Kidney tubule cell (primary cell): ENCODE measurements around the gene PANK1.

ENCODE experiments used
- DNase-seq: peaks from one replicate; pipeline ENCODE4 v3.0.0-alpha.2; 2018; ENCODE audit warnings: low spot score

Gene PANK1

DNA sequence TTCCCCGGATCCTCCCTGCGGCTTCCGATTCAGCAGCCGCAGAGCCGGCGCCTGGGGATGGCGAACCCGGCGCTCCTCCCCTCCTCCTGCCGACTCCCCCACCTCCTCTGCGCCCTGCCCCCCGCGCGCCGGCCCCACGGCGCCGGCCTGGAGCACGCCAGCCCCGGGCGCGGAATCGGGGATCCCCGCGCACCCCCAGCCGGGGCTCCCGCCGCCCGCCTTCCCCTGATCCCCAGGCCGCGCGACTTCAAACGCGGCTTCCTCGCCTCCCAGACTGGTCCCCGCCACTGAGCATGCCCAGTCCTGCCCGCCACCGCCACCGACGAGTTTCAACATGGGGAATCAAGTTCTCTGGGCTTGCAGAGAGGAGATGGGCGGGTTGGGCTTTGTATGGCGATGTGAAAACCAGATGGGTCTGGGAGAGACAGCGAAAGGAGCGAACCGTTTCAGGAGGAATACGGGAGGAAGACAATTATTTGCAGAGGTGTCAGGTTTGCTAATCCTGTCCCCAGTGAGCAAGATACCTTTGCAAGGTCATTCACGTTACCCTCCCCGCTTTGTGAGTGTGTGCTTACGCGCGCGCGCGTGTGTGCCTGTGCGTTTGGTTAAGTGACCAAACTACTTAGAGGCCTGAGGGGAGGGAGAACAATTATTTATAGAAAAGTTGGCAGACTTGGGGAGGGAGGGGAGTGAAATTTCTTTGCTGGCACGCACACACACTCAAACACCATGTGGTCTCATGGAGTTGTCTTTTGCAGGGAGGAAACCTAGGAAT is at the start of gene PANK1:
TSS of gene PANK1 (minus strand) at position 276 of the 775 bp plus-strand sequence. CDS start 351 bp downstream, outside the sequence.
- peak; percentile 78 for DNase-seq

- no peak for DNase-seq
These were observed 48.1 kb upstream of the PANK1 start for GRCh38 chr10:89693176-89693575.

DNA sequence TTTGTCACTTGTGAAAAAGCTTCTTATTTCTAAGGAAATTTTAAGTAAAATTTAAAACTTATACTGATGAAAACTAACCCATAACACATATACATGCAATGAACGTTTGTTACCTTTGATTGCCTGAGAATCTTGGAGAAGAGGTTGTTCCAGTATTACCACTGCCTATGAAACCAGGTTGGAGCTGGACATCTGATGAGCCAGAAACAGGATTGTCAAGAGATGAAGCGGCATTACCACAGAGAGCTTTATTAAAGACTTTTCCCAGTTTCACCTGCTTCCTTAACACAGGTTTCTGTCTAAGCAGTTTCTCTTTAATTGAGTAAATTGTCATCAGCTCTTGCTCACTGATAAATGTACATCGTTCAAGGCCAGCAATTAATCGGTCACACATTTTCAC is 47.4 kb upstream of the PANK1 start:
- DNase-seq: no peak

GRCh38 chr10:89690027-89690426 is 45.0 kb upstream of the PANK1 start:
- no peak for DNase-seq

DNA sequence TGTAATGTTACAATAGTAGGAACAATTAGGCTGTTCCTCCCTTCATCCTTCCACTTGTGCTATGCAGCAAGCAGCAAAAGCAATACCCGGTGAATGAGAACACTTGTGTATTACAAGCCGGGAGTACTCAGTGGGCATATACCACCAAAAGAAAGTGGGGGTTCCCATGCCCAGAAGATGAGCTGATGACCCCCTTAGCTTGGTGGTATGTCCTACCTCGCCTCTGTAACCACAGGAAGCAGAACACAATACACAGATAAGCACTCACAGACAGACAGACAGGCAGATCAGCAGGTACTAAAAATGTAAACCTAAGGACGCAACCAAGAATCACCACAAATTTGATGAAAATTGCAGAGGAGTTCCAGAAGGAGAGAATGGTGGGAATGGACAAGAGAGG is 40.9 kb upstream of the PANK1 start:
- no peak for DNase-seq

- DNase-seq: peak; percentile 15
These were observed 39.6 kb upstream of the PANK1 start for GRCh38 chr10:89684604-89685003.

GRCh38 chr10:89683883-89684282 is 38.8 kb upstream of the PANK1 start:
- DNase-seq: no peak

- peak; percentile 72 for DNase-seq
These were observed 34.9 kb upstream of the PANK1 start for GRCh38 chr10:89679986-89680385.

GRCh38 chr10:89677341-89677740 is 32.3 kb upstream of the PANK1 start:
- DNase-seq: no peak

DNA sequence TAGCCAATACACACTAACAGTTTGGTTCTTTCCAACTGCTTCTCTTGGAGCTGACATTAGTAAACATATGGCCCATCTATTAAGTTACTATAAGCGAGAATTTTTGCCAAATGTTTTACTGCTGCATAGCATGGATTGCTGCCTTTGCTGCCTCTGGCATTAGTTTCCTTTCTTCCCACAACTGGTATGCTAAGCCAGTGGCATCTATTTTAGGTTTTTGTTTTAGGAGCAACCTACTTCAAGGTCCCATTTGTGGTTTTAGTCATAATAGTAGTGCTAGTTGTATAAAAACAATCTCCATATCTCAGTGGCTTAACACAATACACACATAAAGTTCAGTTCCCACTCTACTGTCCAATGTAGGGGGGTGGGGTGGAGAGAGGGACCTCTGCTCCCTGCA is 25.9 kb upstream of the PANK1 start:
- DNase-seq: no peak

DNA sequence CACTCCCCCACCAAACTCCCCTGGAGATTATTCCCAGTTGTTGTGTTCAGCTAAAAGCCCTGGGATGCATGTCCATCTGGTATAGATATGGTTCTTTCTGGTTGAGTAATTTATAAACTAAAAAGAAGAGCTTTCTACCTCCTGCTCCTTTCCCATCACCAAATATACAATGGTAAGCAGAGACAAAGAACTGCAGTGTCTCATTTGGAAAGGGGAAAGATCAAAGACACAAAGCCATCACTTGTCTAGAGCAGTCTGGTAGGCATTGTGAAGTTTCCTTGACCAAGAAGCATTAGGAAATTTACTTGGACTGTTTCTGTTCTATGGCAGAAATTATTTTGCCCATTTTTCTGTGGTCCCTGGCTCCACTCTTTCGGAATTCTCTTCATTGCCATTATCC is 24.9 kb upstream of the PANK1 start:
- DNase-seq: no peak

- peak; percentile 39 for DNase-seq
These were observed 23.5 kb upstream of the PANK1 start for GRCh38 chr10:89668386-89669071.

DNA sequence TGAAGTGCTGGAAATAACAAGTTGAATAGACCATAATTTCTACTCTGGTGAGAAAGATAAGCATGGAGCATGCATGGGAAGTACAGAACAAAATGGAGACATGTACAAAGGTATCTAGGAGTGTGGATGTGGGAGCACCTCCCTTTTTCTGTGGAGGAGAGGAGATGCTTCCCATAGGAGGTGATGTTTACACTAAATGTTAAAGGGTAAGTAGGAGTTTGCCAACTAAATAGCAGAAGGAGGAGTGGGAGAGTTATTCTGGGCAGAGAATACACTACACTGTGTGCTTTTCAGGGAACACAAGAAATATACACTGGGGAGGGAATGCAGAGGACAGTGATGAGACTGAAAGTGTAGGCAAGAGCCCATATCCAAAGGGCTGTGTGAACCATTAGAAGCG is 21.1 kb upstream of the PANK1 start:
- no peak for DNase-seq

GRCh38 chr10:89665302-89665701 is 20.3 kb upstream of the PANK1 start:
- DNase-seq: no peak

DNA sequence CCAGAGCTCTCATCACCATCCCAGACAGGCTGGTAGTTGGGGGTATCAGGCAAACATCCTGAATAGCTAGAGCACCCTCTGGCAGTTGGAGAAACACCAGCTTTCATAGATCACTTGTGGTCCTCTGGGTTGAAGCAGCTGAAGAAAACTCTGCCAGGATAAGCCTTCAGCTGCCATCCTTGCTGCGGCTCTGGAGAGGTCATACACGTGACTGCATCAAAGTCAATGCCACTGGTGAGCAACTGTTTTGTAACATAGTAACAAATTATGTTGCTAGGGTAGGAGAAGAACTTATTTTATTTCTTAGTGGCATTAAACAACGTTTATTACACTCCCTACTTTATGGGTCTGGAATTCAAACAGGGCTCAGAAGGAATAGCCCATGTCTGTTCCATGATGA is 19.2 kb upstream of the PANK1 start:
- DNase-seq: no peak

- no peak for DNase-seq
These were observed 18.1 kb upstream of the PANK1 start for GRCh38 chr10:89663144-89663543.

DNA sequence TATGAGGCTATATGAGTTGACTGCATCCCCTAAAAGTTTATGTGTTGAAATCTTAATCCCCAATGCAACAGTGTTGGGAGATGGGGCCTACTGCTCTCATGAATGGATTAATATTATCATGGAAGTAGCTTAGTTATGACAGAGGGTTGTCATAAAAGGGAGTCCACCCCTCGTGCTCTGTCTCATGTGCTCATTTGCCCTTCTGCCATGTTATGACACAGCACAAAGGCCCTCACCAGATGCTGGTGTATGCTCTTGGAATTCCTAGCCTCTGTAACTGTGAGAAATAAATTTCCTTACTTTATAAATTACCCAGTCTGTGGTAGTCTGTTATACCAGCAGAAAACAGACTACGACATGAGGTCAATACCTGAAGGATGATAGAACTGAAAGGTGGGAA is 17.6 kb upstream of the PANK1 start:
- DNase-seq: no peak

GRCh38 chr10:89659143-89660131 is 14.4 kb upstream of the PANK1 start:
- no peak for DNase-seq

DNA sequence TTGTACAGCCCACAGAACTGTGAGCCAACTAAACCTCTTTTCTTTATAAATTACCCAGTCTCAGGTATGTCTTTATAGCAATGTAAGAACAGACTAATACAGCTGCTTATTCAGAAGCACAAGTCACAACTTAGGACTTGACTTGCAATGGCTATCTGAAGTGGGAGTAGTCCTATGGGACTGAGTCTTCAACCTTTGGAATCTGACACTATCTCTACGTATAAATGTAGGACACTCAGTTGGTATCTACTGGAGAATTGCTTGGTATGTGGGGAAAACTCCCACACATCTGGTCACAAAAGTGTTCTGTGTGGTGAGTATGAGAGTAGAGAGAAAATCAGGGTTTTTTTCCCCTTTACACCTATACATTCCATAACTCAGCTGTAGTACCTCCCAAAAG is 12.3 kb upstream of the PANK1 start:
- no peak for DNase-seq

GRCh38 chr10:89655722-89656121 is 10.7 kb upstream of the PANK1 start:
- no peak for DNase-seq

- peak; percentile 93 for DNase-seq
These were observed 8.4 kb upstream of the PANK1 start for GRCh38 chr10:89653410-89653869.

- DNase-seq: no peak
These were observed 7.8 kb upstream of the PANK1 start for GRCh38 chr10:89652806-89653370.
